ENCODE results near the gene NPSR1.

NPSR1 gene

GRCh38 chr7:34772296-34772938 is 114.4 kb downstream of the NPSR1 start:
- no peaks in the 10 kb centered on the region for H3K27me3 ChIP-seq (ENCODE audit: control insufficient read depth, low read length)
- H3K4me1 ChIP-seq (ENCODE audit: control insufficient read depth, low read length) = no peaks in the 10 kb centered on the region
- no peaks in the 10 kb centered on the region for H4K20me1 ChIP-seq (ENCODE audit: control insufficient read depth, insufficient read depth, low read depth, low read length)
- H3F3A ChIP-seq (ENCODE audit: control insufficient read depth, insufficient read depth) = no peaks in the 10 kb centered on the region
- H3K36me3 ChIP-seq (ENCODE audit: control insufficient read depth, low read length) = no peaks in the 10 kb centered on the region
- no peak overlapping the region for H3K4me2 ChIP-seq (ENCODE audit: low read length)
- H3K79me2 ChIP-seq (ENCODE audit: control insufficient read depth, low read length) = no peaks in the 10 kb centered on the region
- TF ChIP-seq CTCF (IDR thresholded peaks at IDR 0.05; ENCODE audit: low read depth, low read length, poor library complexity, severe bottlenecking) (no peak), EZH2phosphoT487 (IDR thresholded peaks at IDR 0.05; ENCODE audit: borderline replicate concordance, low read length) (no peak)
- H3K9me2 ChIP-seq (replicated peaks; ENCODE audit: control insufficient read depth, low read length) = no peaks in the 10 kb centered on the region
- H3K4me3 ChIP-seq (ENCODE audit: low read length) = no peak overlapping the region
- no peaks in the 10 kb centered on the region for H3K9me3 ChIP-seq (ENCODE audit: control insufficient read depth, insufficient read depth, low read length)
- no peak overlapping the region for H3K27ac ChIP-seq (ENCODE audit: low read depth, low read length)

- H3K36me3 ChIP-seq (ENCODE audit: control insufficient read depth, low read length) = no peaks in the 10 kb centered on the region
- H3K9me2 ChIP-seq (replicated peaks; ENCODE audit: control insufficient read depth, low read length) = no peaks in the 10 kb centered on the region
- no peak overlapping the region for H3K4me3 ChIP-seq (ENCODE audit: low read length)
- H3K4me2 ChIP-seq (ENCODE audit: low read length) = no peak overlapping the region
- TF ChIP-seq CTCF (IDR thresholded peaks at IDR 0.05; ENCODE audit: low read depth, low read length, poor library complexity, severe bottlenecking) = no peak
- TF ChIP-seq EZH2phosphoT487 (IDR thresholded peaks at IDR 0.05; ENCODE audit: borderline replicate concordance, low read length) = no peak
- no peaks in the 10 kb centered on the region for H3K27me3 ChIP-seq (ENCODE audit: control insufficient read depth, low read length)
- no peaks in the 10 kb centered on the region for H3F3A ChIP-seq (ENCODE audit: control insufficient read depth, insufficient read depth)
- H3K27ac ChIP-seq (ENCODE audit: low read depth, low read length) = no peak overlapping the region
- no peaks in the 10 kb centered on the region for H3K4me1 ChIP-seq (ENCODE audit: control insufficient read depth, low read length)
- no peaks in the 10 kb centered on the region for H4K20me1 ChIP-seq (ENCODE audit: control insufficient read depth, insufficient read depth, low read depth, low read length)
- peaks cover 3% of the 10 kb centered on the region; the same call in 1 of the 2 replicates for H3K9me3 ChIP-seq (ENCODE audit: control insufficient read depth, insufficient read depth, low read length)
- H3K79me2 ChIP-seq (ENCODE audit: control insufficient read depth, low read length) = no peaks in the 10 kb centered on the region
These were observed 118.8 kb downstream of the NPSR1 start for GRCh38 chr7:34776748-34777358.

GRCh38 chr7:34780546-34780945 is 122.5 kb downstream of the NPSR1 start:
- no peaks in the 10 kb centered on the region for H3K36me3 ChIP-seq (ENCODE audit: control insufficient read depth, low read length)
- H3K79me2 ChIP-seq (ENCODE audit: control insufficient read depth, low read length) = no peaks in the 10 kb centered on the region
- H4K20me1 ChIP-seq (ENCODE audit: control insufficient read depth, insufficient read depth, low read depth, low read length) = no peaks in the 10 kb centered on the region
- H3F3A ChIP-seq (ENCODE audit: control insufficient read depth, insufficient read depth) = no peaks in the 10 kb centered on the region
- H3K4me2 ChIP-seq (ENCODE audit: low read length) = no peak overlapping the region
- no peak for TF ChIP-seq CTCF (IDR thresholded peaks at IDR 0.05; ENCODE audit: low read depth, low read length, poor library complexity, severe bottlenecking)
- TF ChIP-seq EZH2phosphoT487 (IDR thresholded peaks at IDR 0.05; ENCODE audit: borderline replicate concordance, low read length) = no peak
- H3K4me1 ChIP-seq (ENCODE audit: control insufficient read depth, low read length) = no peaks in the 10 kb centered on the region
- H3K27me3 ChIP-seq (ENCODE audit: control insufficient read depth, low read length) = no peaks in the 10 kb centered on the region
- H3K27ac ChIP-seq (ENCODE audit: low read depth, low read length) = no peak overlapping the region
- H3K9me3 ChIP-seq (ENCODE audit: control insufficient read depth, insufficient read depth, low read length) = peaks cover 3% of the 10 kb centered on the region; the same call in 1 of the 2 replicates
- no peaks in the 10 kb centered on the region for H3K9me2 ChIP-seq (replicated peaks; ENCODE audit: control insufficient read depth, low read length)
- no peak overlapping the region for H3K4me3 ChIP-seq (ENCODE audit: low read length)

Measured in DOHH2 (cell line).